HS-5 (cell line): Measurements from ENCODE around the gene BTLA.
"Not testable (repeated sequence)": the region's sequence is repeated elsewhere in the genome, so short reads cannot be mapped to it uniquely, and the experiment has no call there.

ENCODE experiments used
- DNase-seq: peaks from one replicate; pipeline ENCODE4 v3.0.0-alpha.2; 2012; ENCODE audit warnings: low read depth

The BTLA gene

GRCh38 chr3:112445839-112446238, 53.4 kb downstream of the BTLA start:
- DNase-seq = no peak

- no peak for DNase-seq
Measured at GRCh38 chr3:112437146-112438022, 61.9 kb downstream of the BTLA start.

GRCh38 chr3:112429960-112430359, 69.3 kb downstream of the BTLA start:
- no peak for DNase-seq

GRCh38 chr3:112427123-112427522, 72.1 kb downstream of the BTLA start:
- no peak for DNase-seq

GRCh38 chr3:112425858-112426750, 73.2 kb downstream of the BTLA start:
- DNase-seq = no peak

GRCh38 chr3:112425382-112425781, 73.9 kb downstream of the BTLA start:
- no peak for DNase-seq

GRCh38 chr3:112424394-112424793, 74.9 kb downstream of the BTLA start:
- no peak for DNase-seq

GRCh38 chr3:112422921-112423320, 76.4 kb downstream of the BTLA start:
- DNase-seq = not testable (repeated sequence)

- DNase-seq = not testable (repeated sequence)
Measured at GRCh38 chr3:112418526-112418925, 80.7 kb downstream of the BTLA start.

- no peak for DNase-seq
Measured at GRCh38 chr3:112417696-112418318, 81.5 kb downstream of the BTLA start.

GRCh38 chr3:112416391-112417212, 82.7 kb downstream of the BTLA start:
- DNase-seq = no peak

GRCh38 chr3:112415390-112415789, 83.9 kb downstream of the BTLA start:
- no peak for DNase-seq
